HUES64 (cell line): ENCODE data around the gene CCN5.

Experiments
- H3K27ac ChIP-seq: 2 replicates; pipeline ENCODE4 v1.7.0; 2013; ENCODE audit warnings: low read depth, low read length, inconsistent platforms
- H3K27me3 ChIP-seq: 2 replicates; pipeline ENCODE4 v1.6.1; 2013; ENCODE audit warnings: mild to moderate bottlenecking, low read length; ENCODE audit not compliant: insufficient read depth
- H3K36me3 ChIP-seq: 2 replicates; pipeline ENCODE4 v1.6.1; 2013; ENCODE audit warnings: mild to moderate bottlenecking, low read length; ENCODE audit not compliant: insufficient read depth
- H3K4me1 ChIP-seq: 2 replicates; pipeline ENCODE4 v1.6.1; 2013; ENCODE audit warnings: mild to moderate bottlenecking, low read length, moderate library complexity; ENCODE audit not compliant: insufficient read depth
- H3K4me3 ChIP-seq: 2 replicates; pipeline ENCODE4 v1.5.1; 2013; ENCODE audit warnings: mild to moderate bottlenecking, low read length, moderate library complexity
- H3K9ac ChIP-seq: 2 replicates; pipeline ENCODE4 v1.6.1; 2013; ENCODE audit warnings: mild to moderate bottlenecking, low read depth, low read length
- H3K9me3 ChIP-seq: 2 replicates; pipeline ENCODE4 v1.6.1; 2013; ENCODE audit warnings: low read depth, low read length; ENCODE audit not compliant: insufficient read depth
- WGBS: fragments of 150-250, 120-280 bp; methylation state at CpG from one replicate; pipeline ENCODE4 v1.1.7; 2013; ENCODE audit warnings: missing lambda C conversion rate; 5-methylcytosine and 5-hydroxymethylcytosine counted together

The CCN5 gene

DNA sequence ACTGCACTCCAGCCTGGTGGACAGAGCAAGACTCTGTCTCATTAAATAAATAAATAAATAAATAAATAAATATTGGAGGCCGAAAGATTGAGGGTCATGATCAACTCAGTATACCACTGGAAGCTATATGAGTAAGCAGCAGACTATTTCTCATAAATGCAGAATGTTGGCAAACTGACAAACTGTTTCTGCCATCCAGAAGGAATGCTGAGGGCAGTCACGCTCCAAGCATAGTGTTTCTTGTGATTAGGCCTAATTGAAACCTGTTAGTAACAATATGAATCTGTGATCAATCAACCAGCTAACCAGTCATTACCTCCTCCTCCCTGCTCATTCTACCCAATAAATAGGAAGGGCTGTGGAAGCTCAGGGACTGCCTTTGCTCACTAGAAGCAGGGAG is 15.3 kb downstream of the CCN5 start:
- Histone ChIP-seq H3K9ac (no peak overlapping the region), H3K4me3 (no peak overlapping the region), H3K27ac (no peak overlapping the region), H3K9me3 (no peaks in the 10 kb centered on the region), H3K27me3 (no peaks in the 10 kb centered on the region), H3K4me1 (peaks cover 33% of the 10 kb centered on the region), H3K36me3 (no peaks in the 10 kb centered on the region)
- WGBS, result 92% methylated on average over 2 of the region's 2 CpGs

DNA sequence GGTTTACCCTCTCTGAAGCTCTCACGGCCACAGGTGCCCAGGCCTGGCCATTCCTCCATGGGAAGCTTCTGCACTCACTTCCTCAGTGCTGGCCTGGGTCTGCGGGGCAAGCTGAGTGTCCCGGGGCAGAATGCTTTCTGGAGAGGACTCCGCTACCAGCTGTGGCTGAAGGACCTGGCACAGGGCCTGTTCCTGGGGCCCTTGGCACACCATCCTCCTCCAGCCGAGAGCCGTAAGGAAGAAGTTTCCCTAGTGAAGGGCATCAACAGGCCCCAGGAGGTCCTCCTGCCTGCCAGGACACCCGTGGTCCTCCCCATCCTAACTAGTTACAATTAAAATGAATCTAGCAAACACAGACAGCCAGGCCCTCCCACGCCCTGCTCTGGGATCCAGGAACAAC is 16.5 kb downstream of the CCN5 start:
- Histone ChIP-seq H3K4me1 (peaks cover 30% of the 10 kb centered on the region), H3K27me3 (no peaks in the 10 kb centered on the region), H3K9ac (no peak overlapping the region), H3K4me3 (no peak overlapping the region), H3K27ac (no peak overlapping the region), H3K9me3 (no peaks in the 10 kb centered on the region), H3K36me3 (no peaks in the 10 kb centered on the region)
- 85% methylated on average over 8 of the region's 8 CpGs for WGBS

DNA sequence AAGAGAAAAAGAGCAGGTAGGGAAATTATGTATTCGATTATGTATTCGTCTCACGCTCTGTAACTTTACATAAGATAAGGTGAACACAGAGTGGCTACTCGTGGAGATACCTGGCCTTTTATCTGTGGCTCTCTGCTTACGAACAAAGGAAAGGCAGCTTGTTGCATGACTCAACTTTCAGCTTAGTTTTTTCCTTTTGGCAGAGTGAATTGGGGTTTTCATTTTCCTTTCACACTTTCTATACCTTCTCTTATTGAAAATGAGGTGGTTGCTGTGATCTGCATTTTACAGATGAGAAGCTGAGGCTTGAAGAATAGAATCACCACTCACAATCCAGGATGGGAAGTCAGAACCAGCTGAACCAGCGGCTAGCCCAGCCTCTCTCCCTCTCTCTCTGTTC is 17.2 kb downstream of the CCN5 start:
- WGBS, result 63% methylated on average over 6 of the region's 6 CpGs
- no peaks in the 10 kb centered on the region for H3K36me3 ChIP-seq
- no peaks in the 10 kb centered on the region for H3K27me3 ChIP-seq
- 0 out of 2 replicates have a peak overlapping the region, but pooled peaks have one; percentile 19 for H3K9ac ChIP-seq
- H3K27ac ChIP-seq, result no peak overlapping the region
- H3K4me3 ChIP-seq, result no peak overlapping the region
- no peaks in the 10 kb centered on the region for H3K9me3 ChIP-seq
- peaks cover 24% of the 10 kb centered on the region for H3K4me1 ChIP-seq

GRCh38 chr20:44733341-44734069 is 18.3 kb downstream of the CCN5 start:
- Histone ChIP-seq H3K4me1 (peaks cover 19% of the 10 kb centered on the region), H3K27ac (no peak overlapping the region), H3K9me3 (no peaks in the 10 kb centered on the region), H3K27me3 (no peaks in the 10 kb centered on the region), H3K9ac (no peak overlapping the region), H3K4me3 (no peak overlapping the region), H3K36me3 (no peaks in the 10 kb centered on the region)
- 40% methylated on average over 7 of the region's 7 CpGs for WGBS

- Histone ChIP-seq H3K27me3 (no peaks in the 10 kb centered on the region), H3K9ac (no peak overlapping the region), H3K4me3 (no peak overlapping the region), H3K4me1 (0 out of 2 replicates have a peak, but pooled peaks cover 8% of the 10 kb centered on the region), H3K27ac (no peak overlapping the region), H3K36me3 (no peaks in the 10 kb centered on the region), H3K9me3 (no peaks in the 10 kb centered on the region)
- WGBS, result 81% methylated on average over 3 of the region's 3 CpGs
Observed at GRCh38 chr20:44734938-44735337, 19.8 kb downstream of the CCN5 start.

DNA sequence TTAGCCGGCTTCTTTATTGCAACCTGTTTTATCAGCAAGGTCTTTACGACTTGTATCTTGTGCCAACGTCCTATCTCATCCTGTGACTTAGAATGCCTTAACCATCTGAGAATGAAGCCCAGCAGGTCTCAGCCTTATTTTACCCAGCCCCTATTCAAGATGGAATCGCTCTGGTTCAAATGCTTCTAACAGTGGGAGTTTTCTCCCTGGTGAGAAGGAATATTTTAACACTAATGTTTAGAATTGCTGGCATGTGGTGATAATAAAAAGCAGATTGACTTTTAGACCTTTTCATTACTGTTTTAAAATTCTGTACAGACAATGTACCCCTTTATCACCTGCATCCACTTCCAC is 20.6 kb downstream of the CCN5 start:
- 91% methylated on average over 4 of the region's 4 CpGs for WGBS

GRCh38 chr20:44736170-44737021 is 21.2 kb downstream of the CCN5 start:
- Histone ChIP-seq H3K4me1 (0 out of 2 replicates have a peak, but pooled peaks cover 8% of the 10 kb centered on the region), H3K4me3 (no peak overlapping the region), H3K36me3 (no peaks in the 10 kb centered on the region), H3K9me3 (no peaks in the 10 kb centered on the region), H3K27me3 (no peaks in the 10 kb centered on the region), H3K27ac (no peak overlapping the region), H3K9ac (no peak overlapping the region)
- 71% methylated on average over 6 of the region's 6 CpGs for WGBS

More for the DNA sequence above, 20.6 kb downstream of the CCN5 start:
- Histone ChIP-seq H3K36me3 (no peaks in the 10 kb centered on the region), H3K27me3 (no peaks in the 10 kb centered on the region), H3K4me1 (0 out of 2 replicates have a peak, but pooled peaks cover 8% of the 10 kb centered on the region), H3K4me3 (no peak overlapping the region), H3K9me3 (no peaks in the 10 kb centered on the region), H3K27ac (no peak overlapping the region), H3K9ac (no peak overlapping the region)

GRCh38 chr20:44737116-44737515 is 21.9 kb downstream of the CCN5 start:
- no peak overlapping the region for H3K4me3 ChIP-seq
- H3K27ac ChIP-seq, result no peak overlapping the region
- no peaks in the 10 kb centered on the region for H3K36me3 ChIP-seq
- 0 out of 2 replicates have a peak, but pooled peaks cover 8% of the 10 kb centered on the region for H3K4me1 ChIP-seq
- H3K27me3 ChIP-seq, result peaks cover 1% of the 10 kb centered on the region; the same call in 1 of the 2 replicates
- 98% methylated on average over 4 of the region's 4 CpGs for WGBS
- H3K9ac ChIP-seq, result no peak overlapping the region
- no peaks in the 10 kb centered on the region for H3K9me3 ChIP-seq

DNA sequence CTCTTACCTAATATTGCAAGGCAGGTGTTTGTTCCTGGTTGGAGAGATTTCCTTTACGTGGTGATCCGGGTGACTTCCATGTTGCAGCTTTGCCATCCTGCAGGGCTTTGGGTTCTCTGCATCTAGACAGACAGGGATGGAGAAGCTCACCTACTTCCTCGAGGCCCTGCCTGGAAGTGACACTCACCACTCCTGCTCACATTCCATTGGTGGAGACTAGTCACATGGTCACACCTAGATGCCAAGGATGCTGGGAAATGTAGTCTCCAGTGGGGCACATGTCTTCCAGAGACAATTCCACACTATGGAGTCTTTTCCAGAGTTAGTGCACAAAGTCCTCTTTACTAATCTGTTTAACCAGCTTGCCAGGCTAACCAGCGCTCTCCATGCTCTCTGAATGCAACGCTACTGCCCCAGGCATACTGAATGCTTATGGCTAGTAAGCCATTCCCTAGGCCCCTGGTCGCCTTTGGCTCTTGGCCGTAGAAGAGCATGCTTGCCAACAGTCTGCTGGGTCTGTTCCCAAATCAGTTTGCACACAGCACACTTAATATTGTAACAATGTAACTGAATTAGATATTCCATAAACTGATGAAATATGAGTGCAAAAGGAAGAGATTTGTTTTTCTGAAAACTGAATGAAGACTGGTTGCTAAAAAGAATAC is 23.8 kb downstream of the CCN5 start:
- Histone ChIP-seq H3K9me3 (no peaks in the 10 kb centered on the region), H3K27me3 (peaks cover 9% of the 10 kb centered on the region), H3K36me3 (no peaks in the 10 kb centered on the region), H3K4me1 (0 out of 2 replicates have a peak, but pooled peaks cover 3% of the 10 kb centered on the region), H3K9ac (no peak overlapping the region), H3K27ac (no peak overlapping the region), H3K4me3 (peak overlapping the region; percentile 3; the same call in 1 of the 2 replicates)
- WGBS, result 79% methylated on average over 7 of the region's 7 CpGs

- peaks cover 18% of the 10 kb centered on the region for H3K27me3 ChIP-seq
- no peaks in the 10 kb centered on the region for H3K9me3 ChIP-seq
Observed at GRCh38 chr20:44739942-44740341, 24.8 kb downstream of the CCN5 start.

More at GRCh38 chr20:44739942-44740341, 24.8 kb downstream of the CCN5 start:
- Histone ChIP-seq H3K36me3 (no peaks in the 10 kb centered on the region), H3K4me3 (no peak overlapping the region), H3K9ac (no peak overlapping the region), H3K27ac (no peak overlapping the region), H3K4me1 (0 out of 2 replicates have a peak, but pooled peaks cover 3% of the 10 kb centered on the region)
- 86% methylated on average over 2 of the region's 2 CpGs for WGBS
